LNCaP clone FGC (cell line): ENCODE results near the gene SLC30A10.
A peak's percentile ranks its signal among the peaks of the same experiment; 100 is the strongest.

Source experiments
- DNase-seq: peaks from one replicate; pipeline ENCODE4 v3.0.0-alpha.2; 2011; ENCODE audit warnings: low read depth
- H3K4me3 ChIP-seq: 2 replicates; pipeline ENCODE4 v1.5.1; 2011; ENCODE audit warnings: mild to moderate bottlenecking, low read depth, low read length, control low read depth
- TF ChIP-seq, protein P1 (sequence below): IDR thresholded peaks from 2 replicates; pipeline ENCODE4 v1.5.1; 2012; ENCODE audit warnings: mild to moderate bottlenecking; ENCODE audit not compliant: control insufficient read depth, insufficient read depth; ENCODE audit errors: extremely low read depth

The SLC30A10 gene

DNA sequence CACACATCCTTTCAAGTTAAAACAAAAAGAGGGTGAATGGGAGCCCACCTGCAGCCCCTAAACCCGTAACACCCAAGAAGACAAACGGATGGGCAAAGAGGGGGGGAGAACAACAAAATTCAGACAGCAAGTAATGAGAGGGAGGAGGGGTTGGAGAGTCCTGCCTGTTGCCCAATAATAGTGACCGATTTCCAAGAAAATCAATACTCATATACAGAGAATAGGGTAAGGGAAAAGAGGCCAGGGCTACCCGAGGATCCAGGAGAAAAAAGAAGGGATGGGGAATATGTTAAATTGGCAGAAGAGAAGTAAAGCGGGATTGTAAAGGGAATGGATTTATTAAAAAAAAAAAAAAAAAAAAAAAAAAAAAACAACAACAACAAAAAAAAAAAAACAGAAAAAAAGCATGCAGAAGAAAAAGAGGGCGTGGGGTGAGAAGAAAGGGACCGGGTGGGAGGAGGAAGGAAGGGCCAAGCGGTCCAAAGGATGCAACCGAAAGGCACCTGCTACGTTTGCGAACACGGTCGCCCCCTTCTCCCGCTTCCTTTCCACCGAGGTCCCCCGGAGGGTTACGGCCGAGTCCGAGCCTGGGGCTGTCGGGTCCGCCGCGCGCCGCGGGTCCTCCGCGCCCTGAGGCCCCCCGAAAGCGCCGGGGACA, 930 bp downstream of the SLC30A10 start:
- no peak overlapping the region for H3K4me3 ChIP-seq

DNA sequence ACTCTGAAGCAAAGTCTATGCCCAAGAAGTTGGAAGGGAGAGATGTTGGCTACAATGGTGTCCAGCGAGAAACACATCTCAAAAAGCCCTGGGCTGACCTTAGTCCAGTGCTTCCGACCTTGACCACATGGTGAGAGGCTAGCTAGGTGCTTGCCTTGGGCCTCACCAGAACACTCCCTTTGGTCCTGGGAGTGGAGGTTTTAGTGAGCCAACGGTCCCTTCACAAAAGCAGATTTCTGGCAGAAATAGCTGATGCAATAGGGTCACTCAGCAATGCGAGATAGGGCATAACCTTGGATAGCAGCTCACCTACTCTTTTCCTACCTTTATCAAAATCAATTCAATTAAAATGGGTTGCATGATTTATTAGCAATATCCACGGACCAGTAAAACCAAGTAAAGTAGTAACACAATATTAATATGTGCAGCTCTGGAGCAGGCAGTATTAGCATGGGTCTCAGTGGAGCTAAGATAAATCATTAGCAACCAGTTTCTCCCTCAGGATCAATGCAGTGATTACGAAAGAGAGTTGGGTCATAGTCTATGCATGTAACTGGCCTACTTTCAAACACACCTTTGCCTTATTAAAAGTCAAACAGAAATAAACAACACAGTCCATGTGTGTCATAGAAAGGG, 1.9 kb downstream of the SLC30A10 start:
- DNase-seq: no peak
- TF ChIP-seq, protein P1, sequence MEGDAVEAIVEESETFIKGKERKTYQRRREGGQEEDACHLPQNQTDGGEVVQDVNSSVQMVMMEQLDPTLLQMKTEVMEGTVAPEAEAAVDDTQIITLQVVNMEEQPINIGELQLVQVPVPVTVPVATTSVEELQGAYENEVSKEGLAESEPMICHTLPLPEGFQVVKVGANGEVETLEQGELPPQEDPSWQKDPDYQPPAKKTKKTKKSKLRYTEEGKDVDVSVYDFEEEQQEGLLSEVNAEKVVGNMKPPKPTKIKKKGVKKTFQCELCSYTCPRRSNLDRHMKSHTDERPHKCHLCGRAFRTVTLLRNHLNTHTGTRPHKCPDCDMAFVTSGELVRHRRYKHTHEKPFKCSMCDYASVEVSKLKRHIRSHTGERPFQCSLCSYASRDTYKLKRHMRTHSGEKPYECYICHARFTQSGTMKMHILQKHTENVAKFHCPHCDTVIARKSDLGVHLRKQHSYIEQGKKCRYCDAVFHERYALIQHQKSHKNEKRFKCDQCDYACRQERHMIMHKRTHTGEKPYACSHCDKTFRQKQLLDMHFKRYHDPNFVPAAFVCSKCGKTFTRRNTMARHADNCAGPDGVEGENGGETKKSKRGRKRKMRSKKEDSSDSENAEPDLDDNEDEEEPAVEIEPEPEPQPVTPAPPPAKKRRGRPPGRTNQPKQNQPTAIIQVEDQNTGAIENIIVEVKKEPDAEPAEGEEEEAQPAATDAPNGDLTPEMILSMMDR: no peak
- no peak overlapping the region for H3K4me3 ChIP-seq

More for the DNA sequence above, 930 bp downstream of the SLC30A10 start:
- DNase-seq: no peak
- TF ChIP-seq, protein P1: no peak

DNA sequence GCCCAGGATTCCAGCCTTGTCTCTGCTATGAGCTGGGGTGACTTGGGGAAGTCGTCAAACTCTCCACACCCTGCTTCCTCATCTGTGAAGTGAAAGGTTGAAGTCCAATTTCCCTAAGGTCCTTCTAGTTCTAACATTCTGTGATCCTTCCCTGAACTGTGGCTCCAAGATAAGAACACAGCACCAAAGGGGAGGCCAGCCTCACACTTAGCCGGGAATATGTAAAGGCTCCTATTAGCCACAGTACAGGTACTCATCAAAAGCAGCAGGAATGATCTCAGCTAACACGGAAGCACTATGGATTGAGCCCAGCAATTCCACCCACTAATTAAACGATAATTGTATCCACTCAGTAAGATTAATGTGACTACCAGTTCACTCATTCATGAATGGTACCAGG, 4.0 kb downstream of the SLC30A10 start:
- no peak overlapping the region for H3K4me3 ChIP-seq
- TF ChIP-seq, protein P1: no peak
- DNase-seq: no peak

DNA sequence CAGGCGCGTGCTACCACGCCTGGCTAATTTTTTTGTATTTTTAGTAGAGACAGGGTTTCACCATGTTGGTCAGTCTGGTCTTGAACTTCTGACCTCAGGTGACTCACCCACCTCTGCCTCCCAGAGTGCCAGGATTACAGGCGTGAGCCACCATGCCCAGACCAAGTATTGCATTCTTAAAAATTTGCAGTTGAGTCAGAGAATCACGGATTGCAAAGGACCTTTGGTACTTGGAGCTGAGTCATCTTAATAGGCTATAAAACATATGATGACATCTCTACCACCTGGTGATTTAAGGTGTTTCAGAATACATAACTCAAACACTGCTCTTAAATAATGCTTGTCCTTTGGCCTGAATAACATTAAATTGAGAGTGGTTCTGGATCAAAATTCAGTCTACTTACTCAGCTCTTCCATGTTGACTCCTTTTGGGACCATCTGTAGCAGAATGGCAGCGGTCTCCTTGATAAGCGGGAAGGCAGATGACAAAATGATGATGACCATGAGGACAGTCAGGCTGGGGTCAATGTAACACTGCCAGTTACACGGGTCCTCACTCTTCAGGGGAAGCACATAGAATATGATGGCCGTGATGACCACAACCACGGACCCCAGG, 10.4 kb downstream of the SLC30A10 start:
- DNase-seq: peak; percentile 19
- H3K4me3 ChIP-seq: no peak overlapping the region
- TF ChIP-seq, protein P1: no peak

DNA sequence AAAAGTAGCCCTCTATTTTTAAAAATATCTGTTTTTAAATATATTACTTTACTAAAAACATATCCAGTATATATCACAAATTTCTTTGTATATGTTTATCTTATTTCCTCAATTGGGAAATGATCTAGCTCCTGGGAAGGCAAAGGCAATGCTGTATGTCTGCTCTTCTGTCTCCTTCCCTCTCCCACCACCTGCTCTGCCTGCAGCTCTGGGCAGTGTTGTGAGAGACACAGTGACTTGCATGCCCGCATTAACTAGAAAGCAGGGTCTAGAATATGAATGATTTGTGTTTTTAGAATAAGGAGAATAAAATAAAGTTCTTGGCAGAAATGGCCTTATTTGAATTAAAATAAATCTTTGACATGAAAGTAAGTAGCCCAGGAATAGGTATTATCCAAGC, 11.1 kb downstream of the SLC30A10 start:
- DNase-seq: no peak
- TF ChIP-seq, protein P1: no peak
- no peak overlapping the region for H3K4me3 ChIP-seq

DNA sequence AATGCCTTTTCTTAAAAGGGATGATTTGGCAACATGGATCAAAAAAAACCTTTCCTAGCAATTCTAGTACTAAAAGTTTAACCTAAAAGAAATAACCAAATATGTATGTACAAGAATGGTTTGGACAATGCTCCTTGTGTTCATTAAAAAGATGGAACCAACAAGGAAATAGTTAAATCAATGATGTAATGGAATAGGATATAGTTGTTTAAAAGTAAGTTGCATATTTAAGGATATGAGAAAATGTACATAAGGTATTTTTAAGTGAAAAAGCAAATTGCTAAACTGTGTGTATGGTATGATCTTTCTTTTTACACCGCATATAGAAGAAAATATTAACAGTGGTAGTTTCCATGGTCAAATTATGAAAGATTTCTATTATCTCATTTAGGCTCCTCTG, 12.1 kb downstream of the SLC30A10 start:
- no peak overlapping the region for H3K4me3 ChIP-seq
- DNase-seq: no peak
- TF ChIP-seq, protein P1: no peak
